Upper lobe of left lung (tissue), 4 donors: ENCODE data around the gene PEX5L.

Experiments
- POLR2A ChIP-seq, 4 donors: fragments of 450-650 bp; IDR thresholded peaks; one replicate each; pipeline ENCODE4 v1.5.1; 2016 to 2017; ENCODE audit warnings: antibody characterized with exemption in 4 of 4, mild to moderate bottlenecking in 2 of 4
- POLR2AphosphoS5 ChIP-seq, 2 donors: sonication (generic); formaldehyde crosslinking; IDR thresholded peaks; one replicate each; pipeline ENCODE4 v1.5.1; 2017; ENCODE audit warnings: antibody characterized with exemption in 2 of 2
- TF ChIP-seq, protein P1 (sequence below), 6 experiments: fragments of 450-650 bp in 4 of 6; fragments of 200-600 bp in 2 of 6; sonication (generic) in 2 of 6; IDR thresholded peaks; one replicate each; pipeline ENCODE4 v1.5.1; 2016 to 2019; ENCODE audit warnings: antibody characterized with exemption in 6 of 6

DNA sequence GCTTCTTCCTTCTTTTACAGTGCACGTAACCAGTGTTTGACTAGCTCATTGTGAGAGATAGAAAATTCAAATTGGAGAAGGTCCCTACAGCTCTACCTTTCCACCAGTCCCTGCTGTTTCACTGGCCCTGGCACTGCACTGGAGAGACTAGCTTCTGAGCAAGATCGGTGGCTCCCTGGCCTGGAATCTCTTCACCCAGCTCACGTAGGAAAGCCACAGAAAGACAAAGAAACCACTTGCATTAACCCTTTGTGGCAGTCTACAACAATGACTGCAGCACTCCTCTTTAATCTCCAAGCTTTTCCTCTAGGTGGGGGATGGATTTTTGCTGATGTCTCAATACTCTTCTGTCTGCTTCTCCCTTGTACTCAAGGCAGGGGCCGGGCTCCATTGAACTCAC is 155.9 kb downstream of the PEX5L start:
- TF ChIP-seq, protein P1, sequence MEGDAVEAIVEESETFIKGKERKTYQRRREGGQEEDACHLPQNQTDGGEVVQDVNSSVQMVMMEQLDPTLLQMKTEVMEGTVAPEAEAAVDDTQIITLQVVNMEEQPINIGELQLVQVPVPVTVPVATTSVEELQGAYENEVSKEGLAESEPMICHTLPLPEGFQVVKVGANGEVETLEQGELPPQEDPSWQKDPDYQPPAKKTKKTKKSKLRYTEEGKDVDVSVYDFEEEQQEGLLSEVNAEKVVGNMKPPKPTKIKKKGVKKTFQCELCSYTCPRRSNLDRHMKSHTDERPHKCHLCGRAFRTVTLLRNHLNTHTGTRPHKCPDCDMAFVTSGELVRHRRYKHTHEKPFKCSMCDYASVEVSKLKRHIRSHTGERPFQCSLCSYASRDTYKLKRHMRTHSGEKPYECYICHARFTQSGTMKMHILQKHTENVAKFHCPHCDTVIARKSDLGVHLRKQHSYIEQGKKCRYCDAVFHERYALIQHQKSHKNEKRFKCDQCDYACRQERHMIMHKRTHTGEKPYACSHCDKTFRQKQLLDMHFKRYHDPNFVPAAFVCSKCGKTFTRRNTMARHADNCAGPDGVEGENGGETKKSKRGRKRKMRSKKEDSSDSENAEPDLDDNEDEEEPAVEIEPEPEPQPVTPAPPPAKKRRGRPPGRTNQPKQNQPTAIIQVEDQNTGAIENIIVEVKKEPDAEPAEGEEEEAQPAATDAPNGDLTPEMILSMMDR (IDR thresholded peaks at IDR 0.05), result no peak
- TF ChIP-seq POLR2AphosphoS5 (IDR thresholded peaks at IDR 0.05) (no peak), POLR2A (IDR thresholded peaks at IDR 0.05) (no peak)
